ENCODE results near the gene CD2AP.
"Not testable (repeated sequence)": the region's sequence is repeated elsewhere in the genome, so short reads cannot be mapped to it uniquely, and the experiment has no call there.

CD2AP gene

GRCh38 chr6:47477497-47478232 lies at the start of gene CD2AP:
CD2AP (plus strand) TSS chr6:47477789; CDS start chr6:47478245, 456 bp downstream.
- peak; percentile 93 for DNase-seq

GRCh38 chr6:47428288-47428687 lies 49.3 kb upstream of the CD2AP start:
- DNase-seq = no peak

GRCh38 chr6:47428746-47429664 lies 48.6 kb upstream of the CD2AP start:
- DNase-seq = no peak

GRCh38 chr6:47434372-47435253 lies 43.0 kb upstream of the CD2AP start:
- no peak for DNase-seq

- DNase-seq = no peak
Observed at GRCh38 chr6:47435254-47435612, 42.4 kb upstream of the CD2AP start.

GRCh38 chr6:47437592-47437991 lies 40.0 kb upstream of the CD2AP start:
- no peak for DNase-seq

GRCh38 chr6:47438481-47439347 lies 38.9 kb upstream of the CD2AP start:
- DNase-seq = no peak

GRCh38 chr6:47439348-47439668 lies 38.3 kb upstream of the CD2AP start:
- DNase-seq = no peak

- no peak for DNase-seq
Observed at GRCh38 chr6:47440719-47441118, 36.9 kb upstream of the CD2AP start.

GRCh38 chr6:47444964-47445363 lies 32.6 kb upstream of the CD2AP start:
- DNase-seq = not testable (repeated sequence)

GRCh38 chr6:47446669-47447330 lies 30.8 kb upstream of the CD2AP start:
- no peak for DNase-seq

- DNase-seq = no peak
Observed at GRCh38 chr6:47447722-47448121, 29.9 kb upstream of the CD2AP start.

- no peak for DNase-seq
Observed at GRCh38 chr6:47451162-47451561, 26.4 kb upstream of the CD2AP start.

GRCh38 chr6:47452899-47453298 lies 24.7 kb upstream of the CD2AP start:
- DNase-seq = no peak

GRCh38 chr6:47453372-47453936 lies 24.1 kb upstream of the CD2AP start:
- no peak for DNase-seq

GRCh38 chr6:47454713-47455396 lies 22.7 kb upstream of the CD2AP start:
- DNase-seq = no peak

GRCh38 chr6:47455533-47456209 lies 21.9 kb upstream of the CD2AP start:
- DNase-seq = no peak

GRCh38 chr6:47456536-47456975 lies 21.0 kb upstream of the CD2AP start:
- no peak for DNase-seq

- DNase-seq = no peak
Observed at GRCh38 chr6:47457370-47457769, 20.2 kb upstream of the CD2AP start.

GRCh38 chr6:47464052-47464451 lies 13.5 kb upstream of the CD2AP start:
- no peak for DNase-seq

All from CD4-positive, alpha-beta T cell treated with Interleukin-6 for 4 hours (primary cell).